Lower lobe of right lung (tissue), 2 donors: ENCODE results near the gene FSIP1. TPM values are rescaled to one million over a fixed set of nuclear protein-coding genes. Genes with fewer than 3 reads are reported as not detected.

Source experiments
- ATAC-seq, 2 donors: fragments of 200-7000 bp; cut with Tn5 transposase; one replicate each; pipeline ENCODE4 v1.9.1; 2020 to 2022; ENCODE audit warnings: mild to moderate bottlenecking in 2 of 2, moderate library complexity in 2 of 2
- DNase-seq: peaks from one replicate; pipeline ENCODE4 v3.0.0-alpha.2; 2020
- H3K27ac ChIP-seq: fragments of 200-600 bp; one replicate; pipeline ENCODE4 v1.8.0; 2022
- H3K27me3 ChIP-seq: fragments of 200-600 bp; one replicate; pipeline ENCODE4 v1.8.0; 2022; ENCODE audit warnings: low read depth
- H3K36me3 ChIP-seq: fragments of 200-600 bp; one replicate; pipeline ENCODE4 v1.8.0; 2022; ENCODE audit warnings: mild to moderate bottlenecking
- H3K4me1 ChIP-seq: fragments of 200-600 bp; one replicate; pipeline ENCODE4 v1.8.0; 2022
- H3K4me3 ChIP-seq: fragments of 200-600 bp; one replicate; pipeline ENCODE4 v1.8.0; 2022; ENCODE audit warnings: mild to moderate bottlenecking
- H3K9me3 ChIP-seq: fragments of 200-600 bp; one replicate; pipeline ENCODE4 v1.8.0; 2022
- CTCF ChIP-seq: fragments of 200-600 bp; IDR thresholded peaks from one replicate; pipeline ENCODE4 v1.8.0; 2022; ENCODE audit warnings: antibody characterized with exemption, mild to moderate bottlenecking
- intact Hi-C: fragments of 100-400 bp; cut with DNase I; formaldehyde crosslinking; loops from one replicate; pipeline ENCODE4 v1.11.0; 2022
- total RNA-seq: library from RNA; stranded (reverse); fragmentation: NEBNext Ultra II Directional; extraction: Animal tissue kit (Norgen Biotek cat#: 25700); gene quantifications from one replicate; pipeline ENCODE4 v1.2.1, GENCODE V29; 2021
- donor health status: DM: no; HTN: yes; CAD: no; lungs with severe emphysema.

Gene FSIP1
- total RNA-seq, 1 donor from 2014 or later, result 2.0 TPM

GRCh38 chr15:39697509-39697908, 85.1 kb downstream of the FSIP1 start:
- TF ChIP-seq CTCF, result no peak
- intact Hi-C loops, result no loop called here
- H3K27me3 ChIP-seq, result no peaks in the 10 kb centered on the region
- no peaks in the 10 kb centered on the region for H3K9me3 ChIP-seq
- no peak overlapping the region for H3K4me3 ChIP-seq
- DNase-seq (no peak), ATAC-seq (no peak)
- H3K27ac ChIP-seq, result no peak overlapping the region
- H3K36me3 ChIP-seq, result no peaks in the 10 kb centered on the region
- H3K4me1 ChIP-seq, result no peaks in the 10 kb centered on the region

GRCh38 chr15:39695793-39696192, 86.8 kb downstream of the FSIP1 start:
- no peak for ATAC-seq
- TF ChIP-seq CTCF, result no peak
- H3K27me3 ChIP-seq, result no peaks in the 10 kb centered on the region
- intact Hi-C loops, result no loop called here
- no peaks in the 10 kb centered on the region for H3K4me1 ChIP-seq
- no peaks in the 10 kb centered on the region for H3K9me3 ChIP-seq
- no peak for DNase-seq
- H3K36me3 ChIP-seq, result no peaks in the 10 kb centered on the region
- H3K4me3 ChIP-seq, result no peak overlapping the region
- H3K27ac ChIP-seq, result no peak overlapping the region

- no peak for ATAC-seq
- TF ChIP-seq CTCF, result no peak
- Histone ChIP-seq H3K4me1 (no peaks in the 10 kb centered on the region), H3K27ac (no peak overlapping the region), H3K27me3 (no peaks in the 10 kb centered on the region), H3K36me3 (no peaks in the 10 kb centered on the region), H3K4me3 (no peak overlapping the region), H3K9me3 (no peaks in the 10 kb centered on the region)
- DNase-seq, result no peak
- intact Hi-C loops, result no loop called here
These were observed 90.0 kb downstream of the FSIP1 start for GRCh38 chr15:39692356-39693327.

- no peak for TF ChIP-seq CTCF
- no peaks in the 10 kb centered on the region for H3K36me3 ChIP-seq
- H3K4me3 ChIP-seq, result no peak overlapping the region
- no peak overlapping the region for H3K27ac ChIP-seq
- no peaks in the 10 kb centered on the region for H3K9me3 ChIP-seq
- intact Hi-C loops, result no loop called here
- no peaks in the 10 kb centered on the region for H3K4me1 ChIP-seq
- no peak for ATAC-seq
- no peak for DNase-seq
- no peaks in the 10 kb centered on the region for H3K27me3 ChIP-seq
These were observed 91.6 kb downstream of the FSIP1 start for GRCh38 chr15:39690881-39691634.

- Histone ChIP-seq H3K4me3 (no peak overlapping the region), H3K36me3 (no peaks in the 10 kb centered on the region), H3K27me3 (no peaks in the 10 kb centered on the region), H3K27ac (no peak overlapping the region), H3K9me3 (no peaks in the 10 kb centered on the region), H3K4me1 (no peaks in the 10 kb centered on the region)
- ATAC-seq (no peak), DNase-seq (no peak)
- TF ChIP-seq CTCF, result no peak
- intact Hi-C loops, result no loop called here
These were observed 94.7 kb downstream of the FSIP1 start for GRCh38 chr15:39687965-39688364.
